Measurements from ENCODE around the gene EIF4A3.

- no peak for TF ChIP-seq TAF1 (IDR thresholded peaks at IDR 0.05; ENCODE audit: borderline replicate concordance, low read depth, low read length)
- no peak for TF ChIP-seq CTCF (IDR thresholded peaks at IDR 0.05)
- no peak for TF ChIP-seq MXI1 (IDR thresholded peaks at IDR 0.05; ENCODE audit: low read depth, low read length)
- no peak for TF ChIP-seq NRF1 (IDR thresholded peaks at IDR 0.05; ENCODE audit: low read depth, low read length)
- no peak for TF ChIP-seq YY1 (IDR thresholded peaks at IDR 0.05; ENCODE audit: low read depth)
- TF ChIP-seq POLR2AphosphoS5 (IDR thresholded peaks at IDR 0.05; ENCODE audit: low read depth, low read length), result no peak
- no peak for TF ChIP-seq GABPA (IDR thresholded peaks at IDR 0.05; ENCODE audit: low read depth)
- no peak for TF ChIP-seq EZH2phosphoT487 (IDR thresholded peaks at IDR 0.05; ENCODE audit: borderline replicate concordance, low read depth)
- TF ChIP-seq TCF12 (IDR thresholded peaks at IDR 0.05), result no peak
- no peak for TF ChIP-seq EP300 (IDR thresholded peaks at IDR 0.05; ENCODE audit: borderline replicate concordance in 1 of 2, low read depth in 1 of 2, low read length in 1 of 2)
- TF ChIP-seq ZBTB33 (IDR thresholded peaks at IDR 0.05; ENCODE audit: borderline replicate concordance, low read depth), result no peak
- TF ChIP-seq SMC3 (IDR thresholded peaks at IDR 0.05; ENCODE audit: low read depth, low read length), result no peak
- TF ChIP-seq JUND (IDR thresholded peaks at IDR 0.05), result no peak
- no peak for TF ChIP-seq FOXM1 (IDR thresholded peaks at IDR 0.05; ENCODE audit: low read depth)
Observed at GRCh38 chr17:80173126-80173525, 26.2 kb upstream of the EIF4A3 start.
